NT2/D1 (cell line): ENCODE results near the gene GRK4.

ENCODE experiments used
- YY1 ChIP-seq: IDR thresholded peaks from 2 replicates; pipeline ENCODE4 v1.6.1; 2011; ENCODE audit not compliant: insufficient read length, insufficient read depth
- ZNF274 ChIP-seq: IDR thresholded peaks from 2 replicates; pipeline ENCODE4 v1.6.1; 2011; ENCODE audit warnings: mild to moderate bottlenecking, low read depth, low read length

- TF ChIP-seq YY1 = no peak
- no peak for TF ChIP-seq ZNF274
Observed at GRCh38 chr4:3007724-3008123, 44.4 kb downstream of the GRK4 start.
